WTC11 (cell line): Measurements from ENCODE around the gene ATP4A. TPM values are rescaled to one million over a fixed set of nuclear protein-coding genes. Genes with fewer than 3 reads are reported as not detected.

Experiments used
- ATAC-seq: fragments of 200-7000 bp; cut with Tn5 transposase; 2 replicates; pipeline ENCODE4 v1.10.0; 2021; ENCODE audit warnings: mild to moderate bottlenecking, moderate library complexity
- CTCF ChIA-PET: fragments of 300-600 bp; sonication (Branson Sonifier 250); formaldehyde crosslinking; loops from one replicate; lab custom pipeline; 2021; ENCODE audit warnings: antibody characterized with exemption; lab: Charles Lee
- POLR2A ChIA-PET: fragments of 350-600 bp; sonication (Branson Sonifier 250); formaldehyde crosslinking; loops from one replicate; lab custom pipeline; 2021; ENCODE audit warnings: antibody characterized with exemption; lab: Charles Lee
- DNase-seq: peaks from one replicate; pipeline ENCODE4 v3.0.0; 2021; ENCODE audit warnings: low spot score
- H3K27ac Mint-ChIP-seq: 2 replicates; pipeline ENCODE4 v1.8.0; 2021; ENCODE audit warnings: mixed read lengths
- H3K27me3 Mint-ChIP-seq: 2 replicates; pipeline ENCODE4 v1.8.0; 2021; ENCODE audit warnings: low read depth, mild to moderate bottlenecking, moderate library complexity, mixed read lengths
- H3K36me3 Mint-ChIP-seq: 2 replicates; pipeline ENCODE4 v1.8.0; 2021; ENCODE audit warnings: mixed read lengths
- H3K4me1 Mint-ChIP-seq: 2 replicates; pipeline ENCODE4 v1.8.0; 2022; ENCODE audit warnings: mixed read lengths
- H3K4me3 Mint-ChIP-seq: 2 replicates; pipeline ENCODE4 v1.8.0; 2021; ENCODE audit warnings: mild to moderate bottlenecking, moderate library complexity, mixed read lengths
- H3K9me3 Mint-ChIP-seq: 2 replicates; pipeline ENCODE4 v1.8.0; 2021; ENCODE audit warnings: mixed read lengths
- CDX4 ChIP-seq: fragments of 250-450 bp; sonication (Bioruptor Pico); IDR thresholded peaks from 2 replicates; pipeline ENCODE4 v1.9.0; 2021; ENCODE audit warnings: moderate library complexity, mild to moderate bottlenecking, inconsistent platforms, borderline replicate concordance
- CTCF ChIP-seq: fragments of 200-600 bp; IDR thresholded peaks from 2 replicates; pipeline ENCODE4 v1.8.0; 2022; ENCODE audit warnings: antibody characterized with exemption
- ERG ChIP-seq: fragments of 250-450 bp; sonication (Bioruptor Pico); IDR thresholded peaks from 2 replicates; pipeline ENCODE4 v1.8.0; 2021; ENCODE audit warnings: mild to moderate bottlenecking
- GABPB1 ChIP-seq: sonication (generic); formaldehyde crosslinking; IDR thresholded peaks from 2 replicates; pipeline ENCODE4 v1.8.1; 2023; ENCODE audit warnings: mild to moderate bottlenecking, missing genetic modification reagents
- GRHL2 ChIP-seq: fragments of 250-450 bp; sonication (Bioruptor Pico); IDR thresholded peaks from 2 replicates; pipeline ENCODE4 v1.8.0; 2022; ENCODE audit warnings: mild to moderate bottlenecking, moderate library complexity; ENCODE audit not compliant: insufficient replicate concordance, severe bottlenecking
- JAZF1 ChIP-seq: fragments of 250-450 bp; sonication (Bioruptor Pico); IDR thresholded peaks from 2 replicates; pipeline ENCODE4 v1.9.0; 2021; ENCODE audit warnings: moderate library complexity, mild to moderate bottlenecking, inconsistent platforms
- MAX ChIP-seq: sonication (generic); formaldehyde crosslinking; IDR thresholded peaks from 2 replicates; pipeline ENCODE4 v1.8.0; 2022; ENCODE audit warnings: mild to moderate bottlenecking, missing genetic modification reagents
- MYBL2 ChIP-seq: sonication (generic); formaldehyde crosslinking; IDR thresholded peaks from 2 replicates; pipeline ENCODE4 v1.8.1; 2023; ENCODE audit warnings: mild to moderate bottlenecking, moderate library complexity, missing genetic modification reagents
- NR1H2 ChIP-seq: sonication (generic); formaldehyde crosslinking; IDR thresholded peaks from 2 replicates; pipeline ENCODE4 v1.9.0; 2021; ENCODE audit warnings: mild to moderate bottlenecking, moderate library complexity, missing genetic modification reagents
- OVOL2 ChIP-seq: fragments of 250-450 bp; sonication (Bioruptor Pico); IDR thresholded peaks from 2 replicates; pipeline ENCODE4 v1.9.0; 2021; ENCODE audit warnings: mild to moderate bottlenecking, borderline replicate concordance
- PRDM15 ChIP-seq: sonication (generic); formaldehyde crosslinking; IDR thresholded peaks from 2 replicates; pipeline ENCODE4 v1.8.0; 2022; ENCODE audit warnings: missing genetic modification reagents
- RORB ChIP-seq: fragments of 250-450 bp; sonication (Bioruptor Pico); IDR thresholded peaks from 2 replicates; pipeline ENCODE4 v1.9.0; 2021; ENCODE audit warnings: mild to moderate bottlenecking
- SMAD3 ChIP-seq: sonication (generic); formaldehyde crosslinking; IDR thresholded peaks from 2 replicates; pipeline ENCODE4 v1.8.0; 2022; ENCODE audit warnings: missing genetic modification reagents, mild to moderate bottlenecking, borderline replicate concordance
- TCF7 ChIP-seq: sonication (generic); formaldehyde crosslinking; IDR thresholded peaks from 2 replicates; pipeline ENCODE4 v1.8.0; 2022; ENCODE audit warnings: mild to moderate bottlenecking, low read depth, missing genetic modification reagents, moderate library complexity
- TP53 ChIP-seq: sonication (generic); formaldehyde crosslinking; IDR thresholded peaks from 2 replicates; pipeline ENCODE4 v1.8.1; 2023; ENCODE audit warnings: mild to moderate bottlenecking, missing genetic modification reagents
- ZBTB43 ChIP-seq: sonication (generic); formaldehyde crosslinking; IDR thresholded peaks from 2 replicates; pipeline ENCODE4 v1.8.1; 2023; ENCODE audit warnings: mild to moderate bottlenecking, missing genetic modification reagents
- ZNF219 ChIP-seq: sonication (generic); formaldehyde crosslinking; IDR thresholded peaks from 2 replicates; pipeline ENCODE4 v1.8.0; 2023; ENCODE audit warnings: missing genetic modification reagents, mild to moderate bottlenecking, borderline replicate concordance
- ZNF232 ChIP-seq: sonication (generic); formaldehyde crosslinking; IDR thresholded peaks from 2 replicates; pipeline ENCODE4 v1.8.0; 2022; ENCODE audit warnings: mild to moderate bottlenecking, missing genetic modification reagents
- ZNF396 ChIP-seq: fragments of 250-450 bp; sonication (Bioruptor Pico); IDR thresholded peaks from 2 replicates; pipeline ENCODE4 v1.8.0; 2021; ENCODE audit warnings: mild to moderate bottlenecking, moderate library complexity, borderline replicate concordance
- ZSCAN18 ChIP-seq: fragments of 250-450 bp; sonication (Bioruptor Pico); IDR thresholded peaks from 2 replicates; pipeline ENCODE4 v2.1.2; 2022; ENCODE audit warnings: mild to moderate bottlenecking, moderate library complexity
- total RNA-seq: library from RNA; stranded (reverse); gene quantifications from 3 replicates; pipeline ENCODE4 v1.2.3, GENCODE V29; 2021

Gene ATP4A
- total RNA-seq, 1 experiment from 2014 or later, result 0.59 TPM

- Mint-ChIP-seq H3K27ac (no peak overlapping the region), H3K36me3 (peaks cover 26% of the 10 kb centered on the region), H3K4me1 (peaks cover 24% of the 10 kb centered on the region), H3K27me3 (peaks cover 20% of the 10 kb centered on the region), H3K9me3 (no peaks in the 10 kb centered on the region), H3K4me3 (peak overlapping the region; percentile 99)
- DNase-seq, result no peak
- ChIA-PET POLR2A (interaction anchor here (0.6 to 1.2 kb wide), 16 partner anchors 8 to 234 kb away, joined by 3 to 5 read pairs (median 3); partner anchors contain the start of genes COX6B1 and FFAR3), CTCF (interaction anchor here (0.6 to 4.0 kb wide), 54 partner anchors 8 to 467 kb away, joined by 3 to 62 read pairs (median 5); partner anchors contain the start of genes ATP4A, COX6B1, ETV2 and HAUS5)
- peak; percentile 2 for ATAC-seq
- no peak for TF ChIP-seq TCF7 (CRISPR knock-in tag)
- TF ChIP-seq MAX, result no peak
- TF ChIP-seq ZBTB43 (CRISPR knock-in tag), result no peak
- TF ChIP-seq GABPB1 (CRISPR knock-in tag), result no peak
- no peak for TF ChIP-seq NR1H2
- TF ChIP-seq SMAD3, result no peak
- peak; percentile 17; the same call in 1 of the 2 replicates for TF ChIP-seq TP53 (CRISPR knock-in tag)
- peak; percentile 44 for TF ChIP-seq CTCF
- no peak for TF ChIP-seq ERG (CRISPR knock-in tag)
- TF ChIP-seq GRHL2 (CRISPR knock-in tag), result no peak
- no peak for TF ChIP-seq ZNF232 (CRISPR knock-in tag)
- TF ChIP-seq MYBL2, result no peak
Observed at GRCh38 chr19:35510626-35510964, 52.9 kb downstream of the ATP4A start.

- H3K27me3 Mint-ChIP-seq, result peaks cover 20% of the 10 kb centered on the region
- ChIA-PET CTCF (interaction anchor here (0.6 to 4.7 kb wide), 58 partner anchors 8 to 466 kb away, joined by 3 to 62 read pairs (median 5); partner anchors contain the start of genes ATP4A, COX6B1, ETV2 and HAUS5), POLR2A (interaction anchor here (0.6 to 1.2 kb wide), 16 partner anchors 8 to 234 kb away, joined by 3 to 5 read pairs (median 3); partner anchors contain the start of genes COX6B1 and FFAR3)
- peaks cover 32% of the 10 kb centered on the region for H3K36me3 Mint-ChIP-seq
- no peaks in the 10 kb centered on the region for H3K9me3 Mint-ChIP-seq
- H3K4me1 Mint-ChIP-seq, result peaks cover 24% of the 10 kb centered on the region
- ATAC-seq (peak; percentile 85), DNase-seq (peak; percentile 97)
- peak overlapping the region; percentile 99 for H3K4me3 Mint-ChIP-seq
- H3K27ac Mint-ChIP-seq, result peak overlapping the region; percentile 97
- no peak for TF ChIP-seq OVOL2
- TF ChIP-seq ZNF219 (CRISPR knock-in tag), result no peak
- no peak for TF ChIP-seq MYBL2
- no peak for TF ChIP-seq RORB (CRISPR knock-in tag)
- no peak for TF ChIP-seq JAZF1 (CRISPR knock-in tag)
- TF ChIP-seq ZSCAN18 (CRISPR knock-in tag), result no peak
- TF ChIP-seq ZNF396, result no peak
- TF ChIP-seq PRDM15 (CRISPR knock-in tag), result no peak
- no peak for TF ChIP-seq SMAD3
- no peak for TF ChIP-seq CDX4 (CRISPR knock-in tag)
Observed at GRCh38 chr19:35509861-35510625, 53.4 kb downstream of the ATP4A start.
